ENCODE results near the gene MMD2. TPM values are rescaled to one million over a fixed set of nuclear protein-coding genes. Genes with fewer than 3 reads are reported as not detected.

The MMD2 gene
- total and polyA plus RNA-seq, 2 of the 8 experiments (the other 6 are each of a cell fraction or from before 2014, with no cell fraction given), result 0.14 TPM; not detected in 1

DNA sequence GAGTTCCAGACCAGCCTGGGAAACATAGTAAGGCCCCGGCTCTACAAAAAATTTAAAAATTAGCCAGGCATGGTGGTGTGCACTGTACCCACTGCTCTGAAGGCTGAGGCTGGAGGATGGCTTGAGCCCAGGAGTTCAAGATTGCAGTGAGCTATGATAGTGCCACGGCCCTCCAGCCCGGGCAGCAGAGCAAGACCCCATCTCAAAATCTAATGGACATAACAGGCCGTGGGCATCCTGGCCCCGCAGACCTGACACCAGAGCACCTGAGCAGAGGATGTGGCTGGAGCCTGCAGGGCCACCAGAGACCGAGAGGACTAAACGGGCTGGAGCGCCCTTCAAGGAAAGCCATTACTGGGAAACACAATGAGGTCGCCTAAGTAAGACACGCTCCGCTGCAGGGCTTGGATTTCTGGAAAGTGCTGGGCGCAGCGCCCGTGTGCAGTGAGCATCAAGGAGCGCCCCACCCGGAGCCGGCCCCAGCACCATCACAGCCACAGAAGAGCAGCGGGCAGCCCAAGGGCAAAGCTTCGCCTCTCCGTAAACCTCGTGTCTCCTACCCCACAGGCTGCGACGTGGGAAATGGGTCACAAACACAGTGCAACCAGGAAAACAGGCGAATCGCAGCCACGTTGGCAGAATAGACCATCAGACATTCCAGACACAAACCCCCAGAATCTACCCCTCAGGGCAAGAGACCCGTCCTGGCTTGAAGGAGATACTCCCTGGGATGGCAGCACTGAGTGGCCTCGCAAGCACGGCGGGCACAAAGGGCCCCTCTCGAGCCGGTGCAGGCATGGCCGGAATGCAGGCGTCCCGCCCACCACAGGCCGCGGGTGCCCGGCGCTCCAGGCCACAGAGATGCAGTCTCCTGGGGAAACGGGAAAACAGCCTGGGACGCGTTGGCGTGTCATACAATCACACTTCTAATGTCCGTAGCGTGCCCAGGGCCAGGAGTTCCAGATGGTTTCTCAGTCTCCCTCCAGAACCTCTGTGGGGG is 80.4 kb downstream of the MMD2 start:
- no peaks in the 10 kb centered on the region for H3K79me1 ChIP-seq (ENCODE audit: low read depth, low read length)
- DNase-seq (ENCODE audit: low read depth in 1 of 2, low spot score in 2 of 2) (no peak), FAIRE-seq (no peak)
- no peak overlapping the region for H2BK20ac ChIP-seq (ENCODE audit: low read length)
- no peak overlapping the region for H3K4me2 ChIP-seq (ENCODE audit: insufficient read depth in 1 of 2, low read depth in 2 of 2, low read length in 2 of 2)
- no peak overlapping the region for H3K9ac ChIP-seq (replicated peaks in 1 of 4; ENCODE audit: extremely low read depth in 1 of 4, low read depth in 3 of 4, low read length in 3 of 4)
- H3K36me3 ChIP-seq (ENCODE audit: control insufficient read depth in 2 of 4, insufficient read depth in 4 of 4, low read length in 3 of 4), result no peaks in the 10 kb centered on the region; a peak in 1 of 8 replicates
- H3K23ac ChIP-seq (ENCODE audit: insufficient read length), result no peak overlapping the region
- CTCF ChIA-PET (ENCODE audit: partially characterized antibody), result interaction anchor here (1.1 kb wide), 1 partner anchor 88 kb away, joined by 3 read pairs; no protein-coding TSS in a partner anchor
- no peaks in the 10 kb centered on the region for H3K79me2 ChIP-seq (ENCODE audit: control insufficient read depth in 1 of 2, insufficient read depth in 2 of 2, low read length in 2 of 2)
- no peak overlapping the region for H3K4me3 ChIP-seq (ENCODE audit: extremely low read depth in 1 of 4, insufficient read depth in 2 of 4, low read depth in 3 of 4, low read length in 4 of 4)
- H2BK12ac ChIP-seq (ENCODE audit: low read depth, low read length), result no peak overlapping the region
- H3K18ac ChIP-seq (ENCODE audit: extremely low read depth, low read length), result no peak overlapping the region
- peaks cover 0 to 5% (median 2%) of the 10 kb centered on the region in 4 experiments; a peak in 3 of 7 replicates for H3K4me1 ChIP-seq (replicated peaks in 1 of 4; ENCODE audit: control insufficient read depth in 3 of 4, insufficient read depth in 4 of 4, low read length in 3 of 4)
- H2AK5ac ChIP-seq (ENCODE audit: low read depth, low read length), result no peak overlapping the region
- H2BK5ac ChIP-seq (ENCODE audit: low read depth, low read length), result no peak overlapping the region
- no peak overlapping the region for H3K14ac ChIP-seq (ENCODE audit: insufficient read length)
- POLR2A ChIA-PET (ENCODE audit: partially characterized antibody), result no interaction called here
- no peak overlapping the region; the same call in 1 of the 2 replicates for H4K8ac ChIP-seq (ENCODE audit: extremely low read depth, insufficient read depth, low read length)
- no peak overlapping the region for H3K27ac ChIP-seq (ENCODE audit: low read depth, low read length)
- no peaks in the 10 kb centered on the region for H4K20me1 ChIP-seq (replicated peaks in 1 of 2; ENCODE audit: control insufficient read depth in 1 of 2, insufficient read depth in 2 of 2, low read length in 2 of 2)
- no peak overlapping the region for H4K91ac ChIP-seq (replicated peaks; ENCODE audit: insufficient read length, low read length)
- H3K56ac ChIP-seq (replicated peaks; ENCODE audit: insufficient read length, low read depth, low read length), result no peak overlapping the region
- H4K5ac ChIP-seq (ENCODE audit: insufficient read length, low read depth, low read length), result no peak overlapping the region
- H3K9me3 ChIP-seq (ENCODE audit: insufficient read depth in 2 of 2, low read depth in 1 of 2, low read length in 1 of 2), result no peaks in the 10 kb centered on the region
- H3K27me3 ChIP-seq (replicated peaks in 1 of 4; ENCODE audit: control insufficient read depth in 3 of 4, extremely low read depth in 1 of 4, insufficient read depth in 3 of 4, low read length in 3 of 4), result peaks cover 0 to 9% (median 2%) of the 10 kb centered on the region in 4 experiments; a peak in 2 of 7 replicates
- H3K4ac ChIP-seq (replicated peaks; ENCODE audit: insufficient read length, low read depth, low read length), result no peak overlapping the region
- no peak overlapping the region for H2BK15ac ChIP-seq (ENCODE audit: low read length)
- 91% methylated on average over 43 of the region's 45 CpGs; no CpG with 5 or more reads in 1 of the 2 experiments for WGBS, 2 experiments (ENCODE audit: extremely low coverage in 1 of 2, insufficient coverage in 1 of 2, insufficient read length in 1 of 2, insufficient replicate concordance in 2 of 2, low coverage in 1 of 2, low lambda C conversion rate in 2 of 2, missing lambda C conversion rate in 1 of 2)
- H3K23me2 ChIP-seq (ENCODE audit: low read depth, low read length), result peaks cover 11% of the 10 kb centered on the region; the same call in 1 of the 2 replicates
- H2BK120ac ChIP-seq (replicated peaks; ENCODE audit: low read depth, low read length), result no peak overlapping the region
- H2AFZ ChIP-seq (ENCODE audit: low read length), result no peak overlapping the region
- TF ChIP-seq ZNF274 (IDR thresholded peaks at IDR 0.05; ENCODE audit: borderline replicate concordance, extremely low read depth, low read length) (no peak), NRF1 (IDR thresholded peaks at IDR 0.05; ENCODE audit: low read depth, low read length) (no peak), RBBP5 (IDR thresholded peaks at IDR 0.05; ENCODE audit: borderline replicate concordance, low read depth, low read length) (no peak), POU5F1 (IDR thresholded peaks at IDR 0.05; ENCODE audit: low read depth, low read length) (no peak), EGR1 (IDR thresholded peaks at IDR 0.05; ENCODE audit: borderline replicate concordance, low read depth, low read length) (no peak)

Data from H1 (cell line).